Large intestine (tissue), 3 donors: ENCODE measurements around the gene LGALS7. TPM values are rescaled to one million over a fixed set of nuclear protein-coding genes. Genes with fewer than 3 reads are reported as not detected.
"Not testable (repeated sequence)": the region's sequence is repeated elsewhere in the genome, so short reads cannot be mapped to it uniquely, and the experiment has no call there.

Source experiments
- DNase-seq, 2 donors: peaks; one replicate each; pipeline versions ENCODE4 v3.0.0 to v3.0.0-alpha.2; 2013
- H3K27ac ChIP-seq: one replicate; pipeline ENCODE4 v1.5.1; 2013; ENCODE audit warnings: low read length
- H3K27me3 ChIP-seq: 2 replicates; pipeline ENCODE4 v1.6.1; 2013; ENCODE audit warnings: low read length; ENCODE audit not compliant: control insufficient read depth, insufficient read depth
- H3K36me3 ChIP-seq: 2 replicates; pipeline ENCODE4 v1.6.1; 2013; ENCODE audit warnings: low read length; ENCODE audit not compliant: control insufficient read depth, insufficient read depth
- H3K4me1 ChIP-seq: one replicate; pipeline ENCODE4 v1.6.1; 2013; ENCODE audit warnings: low read length; ENCODE audit not compliant: control insufficient read depth, insufficient read depth
- H3K4me3 ChIP-seq: one replicate; pipeline ENCODE4 v1.5.1; 2013; ENCODE audit warnings: low read length
- H3K9me3 ChIP-seq: one replicate; pipeline ENCODE4 v1.6.1; 2013; ENCODE audit warnings: mild to moderate bottlenecking, low read depth, low read length, moderate library complexity; ENCODE audit not compliant: control insufficient read depth
- WGBS: methylation state at CpG from one replicate; pipeline ENCODE4 v1.1.5; 2013; ENCODE audit warnings: low lambda C conversion rate; ENCODE audit not compliant: insufficient coverage; 5-methylcytosine and 5-hydroxymethylcytosine counted together
- polyA plus RNA-seq: library from polyadenylated mRNA; unstranded; fragments of 120-200 nt; gene quantifications from one replicate; pipeline ENCODE4 v1.2.1, GENCODE V29; 2013

LGALS7 gene
- polyA plus RNA-seq, 1 donor, result 5.6 TPM

- H3K4me1 ChIP-seq, H3K27me3 ChIP-seq, H3K27ac ChIP-seq, H3K4me3 ChIP-seq, H3K36me3 ChIP-seq, DNase-seq, H3K9me3 ChIP-seq: not testable (repeated sequence)
- no CpG with 5 or more reads among the region's 2 CpGs for WGBS
These were observed 19.1 kb downstream of the LGALS7 start for GRCh38 chr19:38754196-38754595.

- H3K27me3 ChIP-seq, H3K36me3 ChIP-seq, H3K9me3 ChIP-seq, H3K4me1 ChIP-seq, DNase-seq, H3K4me3 ChIP-seq, H3K27ac ChIP-seq: not testable (repeated sequence)
- 36% methylated on average over 1 of the region's 3 CpGs for WGBS
These were observed 19.5 kb downstream of the LGALS7 start for GRCh38 chr19:38753783-38754182.

- no CpG with 5 or more reads among the region's 7 CpGs for WGBS
- no peaks in the 10 kb centered on the region for H3K36me3 ChIP-seq
- no peaks in the 10 kb centered on the region for H3K27me3 ChIP-seq
- no peak overlapping the region for H3K4me3 ChIP-seq
- no peak overlapping the region for H3K27ac ChIP-seq
- DNase-seq, result no peak
- no peaks in the 10 kb centered on the region for H3K9me3 ChIP-seq
- H3K4me1 ChIP-seq, result no peaks in the 10 kb centered on the region
These were observed 28.0 kb downstream of the LGALS7 start for GRCh38 chr19:38745316-38745715.

- Histone ChIP-seq H3K9me3 (no peaks in the 10 kb centered on the region), H3K27ac (no peak overlapping the region), H3K27me3 (no peaks in the 10 kb centered on the region), H3K36me3 (no peaks in the 10 kb centered on the region), H3K4me3 (no peak overlapping the region), H3K4me1 (no peaks in the 10 kb centered on the region)
- no peak for DNase-seq
- WGBS, result no CpG with 5 or more reads among the region's 6 CpGs
These were observed 28.4 kb downstream of the LGALS7 start for GRCh38 chr19:38744874-38745273.

- Histone ChIP-seq H3K4me1 (no peaks in the 10 kb centered on the region), H3K27ac (no peak within 1 kb of the TSS), H3K27me3 (no peaks in the 10 kb centered on the region), H3K36me3 (no peaks in the 10 kb centered on the region), H3K4me3 (no peak within 1 kb of the TSS), H3K9me3 (no peaks in the 10 kb centered on the region)
- DNase-seq, result no peak
- WGBS, result 100% methylated on average over 1 of the region's 10 CpGs
These were observed 29.0 kb downstream of the LGALS7 start, which contains the start of gene CAPN12 for GRCh38 chr19:38744298-38744681. Gene CAPN12, minus strand, starts transcription at chr19:38744474. Its CDS starts 309 bp downstream, at chr19:38744165.

- Histone ChIP-seq H3K27ac (no peak overlapping the region), H3K4me3 (no peak overlapping the region), H3K9me3 (no peaks in the 10 kb centered on the region), H3K36me3 (no peaks in the 10 kb centered on the region), H3K4me1 (no peaks in the 10 kb centered on the region), H3K27me3 (no peaks in the 10 kb centered on the region)
- no peak for DNase-seq
- WGBS, result no CpG with 5 or more reads among the region's 20 CpGs
These were observed 29.7 kb downstream of the LGALS7 start for GRCh38 chr19:38743394-38744297.

GRCh38 chr19:38742906-38743305 is 30.4 kb downstream of the LGALS7 start:
- no peaks in the 10 kb centered on the region for H3K9me3 ChIP-seq
- no CpG with 5 or more reads among the region's 6 CpGs for WGBS
- no peaks in the 10 kb centered on the region for H3K36me3 ChIP-seq
- H3K4me3 ChIP-seq, result no peak overlapping the region
- H3K4me1 ChIP-seq, result no peaks in the 10 kb centered on the region
- no peak overlapping the region for H3K27ac ChIP-seq
- H3K27me3 ChIP-seq, result no peaks in the 10 kb centered on the region
- no peak for DNase-seq

- Histone ChIP-seq H3K27ac (no peak overlapping the region), H3K4me1 (peaks cover 5% of the 10 kb centered on the region), H3K4me3 (no peak overlapping the region), H3K36me3 (no peaks in the 10 kb centered on the region), H3K27me3 (no peaks in the 10 kb centered on the region), H3K9me3 (peaks cover 2% of the 10 kb centered on the region)
- WGBS, result no CpG with 5 or more reads among the region's 9 CpGs
- DNase-seq, result no peak
These were observed 31.0 kb downstream of the LGALS7 start for GRCh38 chr19:38742296-38742695.

GRCh38 chr19:38741670-38742069 is 31.6 kb downstream of the LGALS7 start:
- WGBS, result no CpG with 5 or more reads among the region's 15 CpGs
- Histone ChIP-seq H3K4me3 (no peak overlapping the region), H3K27ac (no peak overlapping the region), H3K36me3 (no peaks in the 10 kb centered on the region), H3K9me3 (peaks cover 6% of the 10 kb centered on the region), H3K4me1 (peaks cover 8% of the 10 kb centered on the region), H3K27me3 (no peaks in the 10 kb centered on the region)
- DNase-seq, result no peak

GRCh38 chr19:38740932-38741331 is 32.4 kb downstream of the LGALS7 start:
- no peaks in the 10 kb centered on the region for H3K27me3 ChIP-seq
- H3K4me1 ChIP-seq, result peaks cover 8% of the 10 kb centered on the region
- H3K9me3 ChIP-seq, result peaks cover 6% of the 10 kb centered on the region
- no peak overlapping the region for H3K4me3 ChIP-seq
- H3K27ac ChIP-seq, result no peak overlapping the region
- no peaks in the 10 kb centered on the region for H3K36me3 ChIP-seq
- WGBS, result no CpG with 5 or more reads among the region's 2 CpGs
- no peak for DNase-seq

GRCh38 chr19:38740257-38740592 is 33.1 kb downstream of the LGALS7 start:
- Histone ChIP-seq H3K4me3 (no peak overlapping the region), H3K4me1 (peaks cover 8% of the 10 kb centered on the region), H3K27me3 (no peaks in the 10 kb centered on the region), H3K36me3 (no peaks in the 10 kb centered on the region), H3K9me3 (peaks cover 6% of the 10 kb centered on the region), H3K27ac (no peak overlapping the region)
- DNase-seq, result no peak
- no CpG with 5 or more reads among the region's 9 CpGs for WGBS
